IPS DF 6.9 (cell line): ENCODE results near the gene ZDHHC18.

Source experiments
- DNase-seq: peaks from one replicate; pipeline ENCODE4 v3.0.0-alpha.2; 2013; ENCODE audit warnings: low read depth, low spot score
- H3K27ac ChIP-seq: one replicate; pipeline ENCODE4 v1.5.1; 2013; ENCODE audit warnings: low read length, control low read depth
- H3K27me3 ChIP-seq: 2 replicates; pipeline ENCODE4 v1.6.1; 2013; ENCODE audit warnings: mild to moderate bottlenecking, low read length; ENCODE audit not compliant: control insufficient read depth, insufficient read depth
- H3K36me3 ChIP-seq: 2 replicates; pipeline ENCODE4 v1.6.1; 2013; ENCODE audit warnings: low read length; ENCODE audit not compliant: control insufficient read depth, insufficient read depth
- H3K4me1 ChIP-seq: 2 replicates; pipeline ENCODE4 v1.6.1; 2013; ENCODE audit warnings: low read length; ENCODE audit not compliant: control insufficient read depth, insufficient read depth
- H3K4me3 ChIP-seq: 2 replicates; pipeline ENCODE4 v1.5.1; 2013; ENCODE audit warnings: mild to moderate bottlenecking, low read length
- H3K9me3 ChIP-seq: 2 replicates; pipeline ENCODE4 v1.6.1; 2013; ENCODE audit warnings: low read length, inconsistent platforms; ENCODE audit not compliant: control insufficient read depth, insufficient read depth
- WGBS: extraction: QIAGEN DNeasy Blood & Tissue Kit; methylation state at CpG from one replicate; pipeline ENCODE4 v1.1.7; 2013; ENCODE audit warnings: mixed read lengths, missing lambda C conversion rate; ENCODE audit not compliant: insufficient read length, insufficient coverage; 5-methylcytosine and 5-hydroxymethylcytosine counted together

ZDHHC18 gene

GRCh38 chr1:26822737-26823395 lies 3.6 kb upstream of the ZDHHC18 start:
- Histone ChIP-seq H3K27ac (no peak overlapping the region), H3K9me3 (no peaks in the 10 kb centered on the region), H3K4me1 (no peaks in the 10 kb centered on the region), H3K36me3 (no peaks in the 10 kb centered on the region), H3K27me3 (no peaks in the 10 kb centered on the region), H3K4me3 (no peak overlapping the region)
- DNase-seq, result no peak
- no CpG with 5 or more reads among the region's 4 CpGs for WGBS

- Histone ChIP-seq H3K4me3 (no peak overlapping the region), H3K9me3 (no peaks in the 10 kb centered on the region), H3K36me3 (no peaks in the 10 kb centered on the region), H3K4me1 (no peaks in the 10 kb centered on the region), H3K27ac (no peak overlapping the region), H3K27me3 (no peaks in the 10 kb centered on the region)
- DNase-seq, result no peak
- 100% methylated on average over 1 of the region's 3 CpGs for WGBS
Observed at GRCh38 chr1:26824731-26825130, 1.8 kb upstream of the ZDHHC18 start.

GRCh38 chr1:26827106-26827604 lies 667 bp downstream of the ZDHHC18 start:
- DNase-seq, result no peak
- no CpG with 5 or more reads among the region's 17 CpGs for WGBS
- H3K4me3 ChIP-seq, result peak overlapping the region; percentile 81
- H3K27me3 ChIP-seq, result no peaks in the 10 kb centered on the region
- H3K9me3 ChIP-seq, result no peaks in the 10 kb centered on the region
- no peak overlapping the region for H3K27ac ChIP-seq
- H3K4me1 ChIP-seq, result no peaks in the 10 kb centered on the region
- H3K36me3 ChIP-seq, result 0 out of 2 replicates have a peak, but pooled peaks cover 3% of the 10 kb centered on the region

- no peak for DNase-seq
- WGBS, result no CpG with 5 or more reads among the region's 11 CpGs
- no peak overlapping the region for H3K27ac ChIP-seq
- no peaks in the 10 kb centered on the region for H3K27me3 ChIP-seq
- no peaks in the 10 kb centered on the region for H3K9me3 ChIP-seq
- no peak overlapping the region; the same call in 1 of the 2 replicates for H3K4me3 ChIP-seq
- H3K4me1 ChIP-seq, result no peaks in the 10 kb centered on the region
- 0 out of 2 replicates have a peak, but pooled peaks cover 5% of the 10 kb centered on the region for H3K36me3 ChIP-seq
Observed at GRCh38 chr1:26827663-26828062, 1.2 kb downstream of the ZDHHC18 start.

GRCh38 chr1:26828411-26828991 lies 2.0 kb downstream of the ZDHHC18 start:
- H3K27ac ChIP-seq, result no peak overlapping the region
- WGBS, result no CpG with 5 or more reads among the region's 4 CpGs
- H3K4me1 ChIP-seq, result no peaks in the 10 kb centered on the region
- H3K27me3 ChIP-seq, result no peaks in the 10 kb centered on the region
- no peak overlapping the region for H3K4me3 ChIP-seq
- no peaks in the 10 kb centered on the region for H3K9me3 ChIP-seq
- H3K36me3 ChIP-seq, result 0 out of 2 replicates have a peak, but pooled peaks cover 5% of the 10 kb centered on the region
- DNase-seq, result no peak

GRCh38 chr1:26829184-26829911 lies 2.9 kb downstream of the ZDHHC18 start:
- no peak for DNase-seq
- Histone ChIP-seq H3K4me1 (no peaks in the 10 kb centered on the region), H3K9me3 (no peaks in the 10 kb centered on the region), H3K27ac (no peak overlapping the region), H3K4me3 (no peak overlapping the region), H3K36me3 (peaks cover 8% of the 10 kb centered on the region; the same call in 1 of the 2 replicates), H3K27me3 (no peaks in the 10 kb centered on the region)
- no CpG with 5 or more reads among the region's 6 CpGs for whole genome bisulfite sequencing

GRCh38 chr1:26831059-26831458 lies 4.6 kb downstream of the ZDHHC18 start:
- H3K36me3 ChIP-seq, result peaks cover 8% of the 10 kb centered on the region; the same call in 1 of the 2 replicates
- H3K27ac ChIP-seq, result no peak overlapping the region
- no peaks in the 10 kb centered on the region for H3K9me3 ChIP-seq
- H3K27me3 ChIP-seq, result no peaks in the 10 kb centered on the region
- no peak overlapping the region for H3K4me3 ChIP-seq
- no peaks in the 10 kb centered on the region for H3K4me1 ChIP-seq
- no CpG with 5 or more reads among the region's 3 CpGs for WGBS
- DNase-seq, result no peak

GRCh38 chr1:26831546-26832248 lies 5.2 kb downstream of the ZDHHC18 start:
- H3K9me3 ChIP-seq, result no peaks in the 10 kb centered on the region
- WGBS, result no CpG with 5 or more reads among the region's 3 CpGs
- H3K27ac ChIP-seq, result no peak overlapping the region
- H3K27me3 ChIP-seq, result no peaks in the 10 kb centered on the region
- H3K36me3 ChIP-seq, result peaks cover 8% of the 10 kb centered on the region; the same call in 1 of the 2 replicates
- no peaks in the 10 kb centered on the region for H3K4me1 ChIP-seq
- DNase-seq, result no peak
- H3K4me3 ChIP-seq, result no peak overlapping the region

GRCh38 chr1:26832249-26832960 lies 5.9 kb downstream of the ZDHHC18 start:
- no CpG with 5 or more reads among the region's 16 CpGs for WGBS
- Histone ChIP-seq H3K27me3 (no peaks in the 10 kb centered on the region), H3K9me3 (no peaks in the 10 kb centered on the region), H3K4me3 (no peak overlapping the region), H3K4me1 (no peaks in the 10 kb centered on the region), H3K27ac (no peak overlapping the region), H3K36me3 (peaks cover 8% of the 10 kb centered on the region; the same call in 1 of the 2 replicates)
- DNase-seq, result no peak
